K562 (cell line): ENCODE results near the gene VPS18. TPM values are rescaled to one million over a fixed set of nuclear protein-coding genes. Genes with fewer than 3 reads are reported as not detected.

Experiments
- ATAC-seq: fragments of 200-7000 bp; cut with Tn5 transposase; 3 replicates; pipeline ENCODE4 v1.9.1; 2020; ENCODE audit warnings: moderate library complexity
- BruUV-seq: library from RNA; stranded (reverse); fragments of 400-500 nt; replicated peaks from 2 replicates; lab custom pipeline; 2021; lab: Mats Ljungman, UMichigan
- CTCF ChIA-PET: fragments of 300-600 bp; formaldehyde crosslinking; extraction: SDS; loops from one replicate; lab custom pipeline; 2021; ENCODE audit warnings: low intra/inter-chr PET ratio; lab: Yijun Ruan, JAX
- POLR2A ChIA-PET: fragments of 300-600, 350-650 bp; sonication (Branson Sonifier 250); formaldehyde crosslinking; extraction: SDS; loops from one replicate; lab custom pipeline; 2021; ENCODE audit warnings: antibody characterized with exemption, inconsistent platforms; lab: Yijun Ruan, JAX
- DNase-seq, 4 experiments: peaks; one replicate each; pipeline versions ENCODE4 v3.0.0 to v3.0.0-alpha.2; 2011 to 2018; ENCODE audit warnings: low spot score in 3 of 4, mixed read lengths in 3 of 4; ENCODE audit errors: extremely low read depth in 1 of 4
- FAIRE-seq: peaks from 2 replicates; lab custom pipeline; 2011; peaks lifted over from hg19 to GRCh38; lab: Jason Lieb, UNC
- H2AFZ ChIP-seq: 2 replicates; pipeline ENCODE4 v1.6.0; 2011; ENCODE audit warnings: low read depth, low read length, control low read depth, inconsistent platforms
- H3K27ac ChIP-seq: fragments of 200-600 bp; 3 replicates; pipeline ENCODE4 v1.8.0; 2011; ENCODE audit warnings: low read depth, mild to moderate bottlenecking, control low read depth, inconsistent platforms, low read length, moderate library complexity, mixed read lengths; ENCODE audit errors: extremely low read depth
- H3K27me3 ChIP-seq, 2 experiments: fragments of 300-600 bp in 1 of 2; 2 replicates in 1 of 2; 3 replicates in 1 of 2; pipeline versions ENCODE4 v1.6.0 to v1.8.0; 2011; ENCODE audit warnings: inconsistent platforms in 2 of 2, low read length in 2 of 2, mild to moderate bottlenecking in 1 of 2, mixed read lengths in 1 of 2, moderate library complexity in 1 of 2; ENCODE audit not compliant: control insufficient read depth in 2 of 2, insufficient read depth in 2 of 2
- H3K36me3 ChIP-seq: fragments of 300-600 bp; 3 replicates; pipeline ENCODE4 v1.8.0; 2011; ENCODE audit warnings: mild to moderate bottlenecking, low read length, inconsistent platforms; ENCODE audit not compliant: control insufficient read depth, insufficient read depth
- H3K4me1 ChIP-seq, 2 experiments: fragments of 200-600 bp in 1 of 2; replicated peaks in 1 of 2; 2 replicates in 1 of 2; 3 replicates in 1 of 2; pipeline versions ENCODE4 v1.5.1 to v1.8.0; 2011; ENCODE audit warnings: inconsistent platforms in 2 of 2, low read length in 2 of 2, mild to moderate bottlenecking in 1 of 2, mixed read lengths in 1 of 2, moderate library complexity in 1 of 2; ENCODE audit not compliant: control insufficient read depth in 2 of 2, insufficient read depth in 2 of 2
- H3K4me2 ChIP-seq: 2 replicates; pipeline ENCODE4 v1.6.1; 2011; ENCODE audit warnings: low read length, control low read depth, inconsistent platforms, mixed read lengths; ENCODE audit not compliant: insufficient read depth
- H3K4me3 ChIP-seq: fragments of 200-600 bp; sonication (generic), shearing (Covaris generic); 2 replicates; pipeline ENCODE4 v1.5.1; 2016; ENCODE audit warnings: control low read depth, inconsistent platforms
- H3K79me2 ChIP-seq: fragments of 200-600 bp; 3 replicates; pipeline ENCODE4 v1.8.0; 2011; ENCODE audit warnings: low read length, inconsistent platforms; ENCODE audit not compliant: control insufficient read depth, insufficient read depth
- H3K9ac ChIP-seq, 2 experiments: 2 replicates each; pipeline versions ENCODE4 v1.6.0 to v1.6.1; 2011; ENCODE audit warnings: low read depth in 2 of 2, low read length in 2 of 2, control low read depth in 1 of 2, inconsistent platforms in 1 of 2, mild to moderate bottlenecking in 1 of 2, mixed read lengths in 1 of 2; ENCODE audit not compliant: insufficient read depth in 1 of 2
- H3K9me1 ChIP-seq: one replicate; pipeline ENCODE4 v1.6.0; 2011; ENCODE audit warnings: inconsistent platforms, mild to moderate bottlenecking, low read length, moderate library complexity; ENCODE audit not compliant: control insufficient read depth, insufficient read depth
- H3K9me3 ChIP-seq: replicated peaks from 2 replicates; pipeline ENCODE4 v1.5.1; 2011; ENCODE audit warnings: low read depth, low read length, inconsistent platforms; ENCODE audit not compliant: control insufficient read depth, insufficient read depth
- H4K20me1 ChIP-seq: replicated peaks from 2 replicates; pipeline ENCODE4 v1.6.1; 2011; ENCODE audit warnings: low read length, inconsistent platforms, mixed read lengths; ENCODE audit not compliant: control insufficient read depth, insufficient read depth
- GTF2F1 ChIP-seq: IDR thresholded peaks from 2 replicates; pipeline ENCODE4 v1.6.1; 2011; ENCODE audit warnings: low read depth, low read length, improper control_type of control experiment
- MCM2 ChIP-seq: fragments of 450-650 bp; IDR thresholded peaks from 2 replicates; pipeline ENCODE4 v1.6.1; 2017; ENCODE audit warnings: low read depth, mild to moderate bottlenecking
- RAD51 ChIP-seq: fragments of 450-650 bp; IDR thresholded peaks from 2 replicates; pipeline ENCODE4 v1.7.1; 2016; ENCODE audit warnings: low read depth, mild to moderate bottlenecking, borderline replicate concordance
- SMAD4 ChIP-seq: fragments of 250-450 bp; sonication (Bioruptor Pico); conservative IDR thresholded peaks from 2 replicates; pipeline ENCODE4 v1.8.0; 2021; ENCODE audit warnings: inconsistent platforms, mild to moderate bottlenecking, moderate library complexity
- SPI1 ChIP-seq: IDR thresholded peaks from 2 replicates; pipeline ENCODE4 v1.6.1; 2011; ENCODE audit warnings: low read depth, low read length, control low read depth, borderline replicate concordance
- WGBS: fragments of 100-300 bp; shearing (Covaris generic); methylation state at CpG from one replicate; pipeline ENCODE4 v1.1.6; 2016; ENCODE audit warnings: low coverage, mixed read lengths; ENCODE audit not compliant: insufficient coverage; ENCODE audit errors: missing lambda C conversion rate; 5-methylcytosine and 5-hydroxymethylcytosine counted together
- in situ Hi-C: fragments of 300-500 bp; cut with MboI; formaldehyde crosslinking; loops from 4 replicates; pipeline ENCODE4 v1.15.0; 2018; ENCODE audit warnings: inconsistent platforms, mixed read lengths
- intact Hi-C: fragments of 100-400 bp; cut with micrococcal nuclease; formaldehyde crosslinking; loops from 2 replicates; pipeline ENCODE4 v1.14.2; 2022
- polyA plus RNA-seq, 8 experiments: library from polyadenylated mRNA; depleted of rRNA in 4 of 8; stranded (reverse) in 5 of 8; unstranded in 3 of 8; fragments of >200 nt; fragmentation: Nextera tagmentation in 2 of 8; fragmentation: Illumina TruSeq in 1 of 8; extraction: Ambion mirVana in 2 of 8; extraction: Trizol in 1 of 8; gene quantifications; 2 replicates each; pipeline versions ENCODE4 v1.2.1 to v1.2.3, GENCODE V29; 2011 to 2014; ENCODE audit warnings: inconsistent platforms in 1 of 8, missing spikeins in 1 of 8
- total RNA-seq, 7 experiments: library from RNA; depleted of rRNA in 6 of 7; stranded (reverse); fragments of >200 nt in 6 of 7; fragmentation: Illumina TruSeq in 2 of 7; extraction: Trizol in 2 of 7; gene quantifications; 2 replicates each; pipeline versions ENCODE4 v1.2.1 to v1.2.3, GENCODE V29; 2011 to 2021; ENCODE audit warnings: low replicate concordance in 1 of 7
- TF ChIP-seq, protein P1 (sequence below): fragments of 250-450 bp; sonication (Bioruptor Pico); IDR thresholded peaks from 2 replicates; pipeline ENCODE4 v1.4.0; 2020; ENCODE audit warnings: borderline replicate concordance
- TF ChIP-seq, protein P2 (sequence below): sonication (generic); formaldehyde crosslinking; IDR thresholded peaks from 2 replicates; pipeline ENCODE4 v1.8.1; 2023; ENCODE audit warnings: mild to moderate bottlenecking, missing genetic modification reagents

Gene VPS18
- total and polyA plus RNA-seq, 9 of the 15 experiments (the other 6 are each of a cell fraction or from before 2014, with no cell fraction given): 0.73 to 19.9 (median 8.5) TPM

DNA sequence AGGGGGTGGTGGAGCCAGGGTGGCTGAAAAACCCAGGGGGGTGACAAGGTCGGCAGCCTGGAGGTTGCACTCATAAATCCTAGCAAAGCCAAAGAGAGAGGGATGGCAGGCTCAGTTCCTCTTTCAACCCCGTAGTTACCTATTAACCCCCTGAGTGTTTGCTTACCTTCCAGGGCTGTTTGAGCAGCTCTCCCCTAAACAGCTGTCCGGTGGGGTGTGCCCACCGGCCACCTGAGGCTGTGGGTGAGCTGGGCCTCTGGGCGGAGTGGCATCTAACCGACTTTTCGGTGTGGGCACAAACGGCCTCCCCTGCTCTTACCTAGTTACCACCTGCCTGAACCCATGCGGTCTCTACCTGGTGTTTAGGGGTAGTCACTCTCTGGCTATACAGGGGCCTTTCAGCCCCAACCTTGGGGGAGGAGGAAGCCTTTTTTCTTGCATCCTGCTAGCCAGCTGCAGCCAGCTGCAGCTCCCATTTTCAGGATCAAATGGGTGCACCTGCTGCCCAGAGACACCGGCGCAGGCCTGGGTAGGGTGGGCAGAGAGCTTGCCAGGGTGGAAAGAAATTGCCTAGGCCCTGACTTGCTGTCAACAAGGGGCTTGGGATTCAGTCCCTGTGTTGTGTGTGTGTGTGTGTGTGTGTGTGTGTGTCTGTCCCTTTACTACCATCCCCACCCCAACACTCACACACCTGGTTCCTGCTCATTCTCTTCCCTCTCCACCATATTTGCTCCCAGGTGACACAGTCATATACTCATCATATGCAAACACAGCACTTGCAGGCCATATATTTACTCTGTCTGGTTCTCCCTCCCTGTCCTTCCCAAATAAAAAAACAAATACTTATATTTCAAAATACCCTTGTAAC, 38.6 kb downstream of the VPS18 start:
- Histone ChIP-seq H3K4me3 (no peak overlapping the region), H3K9me3 (no peaks in the 10 kb centered on the region), H3K4me1 (peaks cover 11 to 51% of the 10 kb centered on the region in 2 experiments), H3K36me3 (no peaks in the 10 kb centered on the region), H3K79me2 (no peaks in the 10 kb centered on the region), H3K9ac (peak overlapping the region in 1 of 2 experiments; percentile 41; a peak in 2 of 4 replicates), H3K27ac (no peak overlapping the region), H3K4me2 (no peak overlapping the region), H3K9me1 (peaks cover 3% of the 10 kb centered on the region), H2AFZ (no peak overlapping the region), H3K27me3 (peaks cover 0 to 7% of the 10 kb centered on the region in 2 experiments; a peak in 1 of 5 replicates), H4K20me1 (no peaks in the 10 kb centered on the region)
- FAIRE-seq: no peak
- BruUV-seq: no TSS peak
- POLR2A ChIA-PET: interaction anchor here (0.6 to 1.1 kb wide), 3 partner anchors 8 to 30 kb away, joined by 3 read pairs; no protein-coding TSS in a partner anchor
- 0 out of 2 replicates have a peak, but pooled peaks have one; percentile 16 for TF ChIP-seq SPI1
- no peak for TF ChIP-seq GTF2F1
- no peak for TF ChIP-seq SMAD4 (CRISPR knock-in tag)
- no peak for TF ChIP-seq MCM2
- TF ChIP-seq, protein P1, sequence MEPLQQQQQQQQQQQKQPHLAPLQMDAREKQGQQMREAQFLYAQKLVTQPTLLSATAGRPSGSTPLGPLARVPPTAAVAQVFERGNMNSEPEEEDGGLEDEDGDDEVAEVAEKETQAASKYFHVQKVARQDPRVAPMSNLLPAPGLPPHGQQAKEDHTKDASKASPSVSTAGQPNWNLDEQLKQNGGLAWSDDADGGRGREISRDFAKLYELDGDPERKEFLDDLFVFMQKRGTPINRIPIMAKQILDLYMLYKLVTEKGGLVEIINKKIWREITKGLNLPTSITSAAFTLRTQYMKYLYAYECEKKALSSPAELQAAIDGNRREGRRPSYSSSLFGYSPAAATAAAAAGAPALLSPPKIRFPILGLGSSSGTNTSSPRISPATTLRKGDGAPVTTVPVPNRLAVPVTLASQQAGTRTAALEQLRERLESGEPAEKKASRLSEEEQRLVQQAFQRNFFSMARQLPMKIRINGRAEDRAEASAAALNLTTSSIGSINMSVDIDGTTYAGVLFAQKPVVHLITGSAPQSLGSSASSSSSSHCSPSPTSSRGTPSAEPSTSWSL: no peak
- no peak for TF ChIP-seq RAD51
- TF ChIP-seq, protein P2, sequence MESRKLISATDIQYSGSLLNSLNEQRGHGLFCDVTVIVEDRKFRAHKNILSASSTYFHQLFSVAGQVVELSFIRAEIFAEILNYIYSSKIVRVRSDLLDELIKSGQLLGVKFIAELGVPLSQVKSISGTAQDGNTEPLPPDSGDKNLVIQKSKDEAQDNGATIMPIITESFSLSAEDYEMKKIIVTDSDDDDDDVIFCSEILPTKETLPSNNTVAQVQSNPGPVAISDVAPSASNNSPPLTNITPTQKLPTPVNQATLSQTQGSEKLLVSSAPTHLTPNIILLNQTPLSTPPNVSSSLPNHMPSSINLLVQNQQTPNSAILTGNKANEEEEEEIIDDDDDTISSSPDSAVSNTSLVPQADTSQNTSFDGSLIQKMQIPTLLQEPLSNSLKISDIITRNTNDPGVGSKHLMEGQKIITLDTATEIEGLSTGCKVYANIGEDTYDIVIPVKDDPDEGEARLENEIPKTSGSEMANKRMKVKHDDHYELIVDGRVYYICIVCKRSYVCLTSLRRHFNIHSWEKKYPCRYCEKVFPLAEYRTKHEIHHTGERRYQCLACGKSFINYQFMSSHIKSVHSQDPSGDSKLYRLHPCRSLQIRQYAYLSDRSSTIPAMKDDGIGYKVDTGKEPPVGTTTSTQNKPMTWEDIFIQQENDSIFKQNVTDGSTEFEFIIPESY (CRISPR knock-in tag): no peak
- ATAC-seq: no peak
- CTCF ChIA-PET: no interaction called here
- in situ Hi-C loops: no loop called here
- WGBS: 56% methylated on average over 9 of the region's 11 CpGs
- no peak for DNase-seq
- intact Hi-C loops: no loop called here
